Measurements from ENCODE around the gene LDLRAD3. TPM values are rescaled to one million over a fixed set of nuclear protein-coding genes. Genes with fewer than 3 reads are reported as not detected.

Gene LDLRAD3
- total and polyA plus RNA-seq, 7 experiments from 2014 or later: 0.08 to 6.9 (median 0.41) TPM; not detected in 3

DNA sequence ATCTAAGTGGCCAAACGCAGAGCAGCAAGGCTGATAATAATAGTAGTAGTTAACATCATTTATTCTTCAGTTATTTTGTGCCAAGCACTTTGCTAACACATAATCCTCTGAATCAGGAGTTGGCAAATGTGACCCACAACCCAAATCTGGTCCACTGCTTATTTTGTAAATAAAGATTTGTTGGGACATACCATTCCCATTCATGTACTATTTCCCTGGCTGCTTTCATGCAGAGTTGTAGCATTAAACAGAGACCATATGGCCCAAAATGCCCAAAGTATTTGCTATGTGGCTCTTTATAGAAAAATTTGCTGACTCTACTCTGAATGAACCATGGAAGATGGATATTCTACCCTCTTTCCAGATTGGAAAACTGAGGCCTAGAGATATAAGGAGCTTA, 295.0 kb downstream of the LDLRAD3 start:
- ChIA-PET POLR2A (no interaction called here), CTCF (interaction anchor here (1.1 kb wide), 1 partner anchor 20 kb away, joined by 3 read pairs; no protein-coding TSS in a partner anchor)
- no peaks in the 10 kb centered on the region for H3K36me3 ChIP-seq (ENCODE audit: control insufficient read depth in 2 of 3, insufficient read depth in 3 of 3, low read length in 3 of 3)
- H3K27me3 ChIP-seq (ENCODE audit: control insufficient read depth in 2 of 2, insufficient read depth in 2 of 2, low read length in 2 of 2): no peaks in the 10 kb centered on the region
- no peaks in the 10 kb centered on the region for H3K9me3 ChIP-seq (ENCODE audit: control insufficient read depth in 2 of 3, low read length in 3 of 3)
- no peaks in the 10 kb centered on the region for H3K4me1 ChIP-seq (ENCODE audit: control insufficient read depth in 2 of 2, insufficient read depth in 2 of 2, low read length in 2 of 2)
- intact Hi-C loops (cut with micrococcal nuclease): no loop called here
- no peak for ATAC-seq
- Mint-ChIP-seq H3K9me3 (no peaks in the 10 kb centered on the region), H3K4me1 (no peaks in the 10 kb centered on the region), H3K27ac (no peak overlapping the region), H3K27me3 (peaks cover 2 to 42% (median 22%) of the 10 kb centered on the region in 5 donors), H3K36me3 (no peaks in the 10 kb centered on the region), H3K4me3 (no peak overlapping the region)
- DNase-seq: no peak
- no peak overlapping the region for H3K4me3 ChIP-seq (ENCODE audit: low read length)
- no peak overlapping the region for H3K27ac ChIP-seq (ENCODE audit: low read depth, low read length)

DNA sequence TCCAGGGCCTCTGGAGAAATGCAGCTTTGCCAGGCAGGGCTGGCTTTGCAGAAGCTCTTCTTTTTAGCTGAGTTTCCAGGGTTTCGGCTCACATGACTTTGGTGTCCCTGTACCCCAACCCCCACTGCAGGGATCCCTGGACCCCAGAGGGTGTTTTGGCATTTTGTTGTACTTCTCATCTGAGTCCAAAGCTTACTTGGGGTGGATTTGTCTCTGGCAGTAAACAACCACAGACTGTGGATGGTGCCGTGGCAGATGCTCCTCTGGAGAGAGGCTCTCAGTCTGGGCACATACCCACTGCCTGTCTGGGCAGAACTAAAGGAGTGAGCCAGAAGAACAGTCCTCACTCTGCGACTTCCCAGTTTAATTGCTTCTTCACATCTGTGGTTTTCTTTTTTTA, 295.8 kb downstream of the LDLRAD3 start:
- Histone ChIP-seq H3K27me3 (ENCODE audit: control insufficient read depth in 2 of 2, insufficient read depth in 2 of 2, low read length in 2 of 2) (no peaks in the 10 kb centered on the region), H3K36me3 (ENCODE audit: control insufficient read depth in 2 of 3, insufficient read depth in 3 of 3, low read length in 3 of 3) (no peaks in the 10 kb centered on the region), H3K9me3 (ENCODE audit: control insufficient read depth in 2 of 3, low read length in 3 of 3) (no peaks in the 10 kb centered on the region), H3K4me1 (ENCODE audit: control insufficient read depth in 2 of 2, insufficient read depth in 2 of 2, low read length in 2 of 2) (no peaks in the 10 kb centered on the region), H3K4me3 (ENCODE audit: low read length) (no peak overlapping the region), H3K27ac (ENCODE audit: low read depth, low read length) (no peak overlapping the region)
- intact Hi-C loops (cut with micrococcal nuclease): no loop called here
- no peaks in the 10 kb centered on the region for H3K4me1 Mint-ChIP-seq
- peaks cover 6 to 47% (median 26%) of the 10 kb centered on the region in 5 donors for H3K27me3 Mint-ChIP-seq
- ChIA-PET POLR2A (no interaction called here), CTCF (interaction anchor here (1.1 kb wide), 1 partner anchor 19 kb away, joined by 3 read pairs; no protein-coding TSS in a partner anchor)
- no peak for DNase-seq
- H3K9me3 Mint-ChIP-seq: no peaks in the 10 kb centered on the region
- H3K4me3 Mint-ChIP-seq: no peak overlapping the region
- no peak overlapping the region for H3K27ac Mint-ChIP-seq
- no peaks in the 10 kb centered on the region for H3K36me3 Mint-ChIP-seq
- no peak for ATAC-seq

DNA sequence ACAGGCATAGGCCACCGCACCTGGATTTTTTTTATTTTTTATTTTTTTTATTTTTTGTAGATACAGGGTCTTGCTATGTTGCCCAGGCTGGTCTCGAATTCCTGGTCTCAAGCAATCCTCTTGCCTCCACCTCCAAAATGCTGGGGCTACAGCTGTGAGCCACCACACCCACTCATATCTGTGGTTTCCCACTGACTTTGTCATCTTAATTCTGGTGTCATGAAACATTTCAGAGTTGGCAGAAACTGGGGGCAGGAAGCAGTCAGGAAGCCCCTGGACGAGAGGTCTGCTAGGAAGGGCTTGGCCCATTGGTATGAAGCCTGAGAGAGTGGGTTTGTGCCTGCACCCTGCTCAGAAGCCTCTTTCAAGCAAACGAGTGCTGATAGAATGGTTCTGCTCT, 296.3 kb downstream of the LDLRAD3 start:
- no peak overlapping the region for H3K4me3 ChIP-seq (ENCODE audit: low read length)
- no peak overlapping the region for H3K27ac ChIP-seq (ENCODE audit: low read depth, low read length)
- Mint-ChIP-seq H3K4me1 (no peaks in the 10 kb centered on the region), H3K9me3 (peaks cover 0 to 3% (median 0%) of the 10 kb centered on the region in 11 donors), H3K27me3 (peaks cover 6 to 52% (median 30%) of the 10 kb centered on the region in 5 donors), H3K4me3 (no peak overlapping the region), H3K36me3 (peaks cover 0 to 4% (median 0%) of the 10 kb centered on the region in 5 donors), H3K27ac (no peak overlapping the region)
- H3K4me1 ChIP-seq (ENCODE audit: control insufficient read depth in 2 of 2, insufficient read depth in 2 of 2, low read length in 2 of 2): no peaks in the 10 kb centered on the region
- POLR2A ChIA-PET: no interaction called here
- no peaks in the 10 kb centered on the region for H3K27me3 ChIP-seq (ENCODE audit: control insufficient read depth in 2 of 2, insufficient read depth in 2 of 2, low read length in 2 of 2)
- intact Hi-C loops (cut with micrococcal nuclease): no loop called here
- DNase-seq (no peak), ATAC-seq (no peak)
- no peaks in the 10 kb centered on the region for H3K36me3 ChIP-seq (ENCODE audit: control insufficient read depth in 2 of 3, insufficient read depth in 3 of 3, low read length in 3 of 3)
- H3K9me3 ChIP-seq (ENCODE audit: control insufficient read depth in 2 of 3, low read length in 3 of 3): no peaks in the 10 kb centered on the region
- CTCF ChIA-PET: no interaction called here

DNA sequence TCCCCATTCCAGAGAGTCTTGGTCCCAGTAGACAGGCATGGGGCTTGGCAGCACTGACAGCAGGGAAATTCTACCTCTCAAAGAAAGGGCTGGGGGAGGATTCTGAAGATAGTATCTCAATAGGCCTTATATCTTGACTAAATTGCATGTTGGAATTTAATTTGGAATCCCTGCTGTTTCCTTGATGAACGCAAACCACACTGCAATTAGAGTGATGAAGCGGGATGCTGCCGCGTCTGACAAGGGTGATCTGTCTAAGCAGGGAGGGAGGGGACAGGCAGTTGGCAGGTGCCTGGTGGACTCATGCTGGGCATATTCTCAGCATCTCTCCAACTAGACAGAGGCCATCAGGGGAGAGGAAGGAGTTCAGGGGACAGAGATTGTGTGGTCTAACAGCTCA, 296.9 kb downstream of the LDLRAD3 start:
- peaks cover 6 to 55% (median 29%) of the 10 kb centered on the region in 5 donors for H3K27me3 Mint-ChIP-seq
- Histone ChIP-seq H3K27me3 (ENCODE audit: control insufficient read depth in 2 of 2, insufficient read depth in 2 of 2, low read length in 2 of 2) (no peaks in the 10 kb centered on the region), H3K4me1 (ENCODE audit: control insufficient read depth in 2 of 2, insufficient read depth in 2 of 2, low read length in 2 of 2) (no peaks in the 10 kb centered on the region), H3K4me3 (ENCODE audit: low read length) (no peak overlapping the region), H3K27ac (ENCODE audit: low read depth, low read length) (no peak overlapping the region), H3K9me3 (ENCODE audit: control insufficient read depth in 2 of 3, low read length in 3 of 3) (no peaks in the 10 kb centered on the region), H3K36me3 (ENCODE audit: control insufficient read depth in 2 of 3, insufficient read depth in 3 of 3, low read length in 3 of 3) (no peaks in the 10 kb centered on the region)
- ChIA-PET CTCF (no interaction called here), POLR2A (no interaction called here)
- H3K27ac Mint-ChIP-seq: no peak overlapping the region
- ATAC-seq: no peak
- H3K9me3 Mint-ChIP-seq: peaks cover 0 to 4% (median 0%) of the 10 kb centered on the region in 11 donors
- intact Hi-C loops (cut with micrococcal nuclease): no loop called here
- H3K36me3 Mint-ChIP-seq: peaks cover 0 to 8% (median 0%) of the 10 kb centered on the region in 5 donors
- no peaks in the 10 kb centered on the region for H3K4me1 Mint-ChIP-seq
- no peak overlapping the region for H3K4me3 Mint-ChIP-seq
- no peak for DNase-seq

DNA sequence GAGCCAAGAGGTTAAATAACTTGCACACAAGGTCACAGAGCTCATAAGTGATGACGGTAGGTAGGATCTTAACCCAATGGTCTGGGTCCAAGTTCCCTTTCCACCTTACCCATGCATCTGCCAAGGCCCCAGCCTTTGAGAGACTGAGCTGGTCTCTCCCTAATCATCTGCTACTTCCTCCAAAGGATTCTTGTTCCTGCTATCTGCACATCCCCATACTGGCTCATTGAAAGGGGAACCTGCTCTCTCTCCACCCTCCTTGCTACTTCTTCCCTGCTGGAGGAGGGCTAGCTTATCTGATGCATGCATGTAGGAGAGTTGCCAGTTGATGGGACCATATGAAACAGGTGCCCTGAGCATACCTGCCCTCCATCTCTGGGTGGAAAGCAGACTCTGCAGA, 297.6 kb downstream of the LDLRAD3 start:
- H3K27me3 ChIP-seq (ENCODE audit: control insufficient read depth in 2 of 2, insufficient read depth in 2 of 2, low read length in 2 of 2): no peaks in the 10 kb centered on the region
- no peak overlapping the region for H3K27ac ChIP-seq (ENCODE audit: low read depth, low read length)
- H3K36me3 ChIP-seq (ENCODE audit: control insufficient read depth in 2 of 3, insufficient read depth in 3 of 3, low read length in 3 of 3): no peaks in the 10 kb centered on the region
- peaks cover 0 to 8% (median 0%) of the 10 kb centered on the region in 5 donors for H3K36me3 Mint-ChIP-seq
- ATAC-seq (no peak), DNase-seq (no peak)
- H3K9me3 Mint-ChIP-seq: peaks cover 0 to 4% (median 0%) of the 10 kb centered on the region in 11 donors
- CTCF ChIA-PET: no interaction called here
- POLR2A ChIA-PET: no interaction called here
- no peak overlapping the region for H3K27ac Mint-ChIP-seq
- intact Hi-C loops (cut with micrococcal nuclease): no loop called here
- H3K27me3 Mint-ChIP-seq: peaks cover 6 to 55% (median 33%) of the 10 kb centered on the region in 5 donors
- H3K4me1 Mint-ChIP-seq: no peaks in the 10 kb centered on the region
- H3K9me3 ChIP-seq (ENCODE audit: control insufficient read depth in 2 of 3, low read length in 3 of 3): no peaks in the 10 kb centered on the region
- no peak overlapping the region for H3K4me3 Mint-ChIP-seq
- no peak overlapping the region for H3K4me3 ChIP-seq (ENCODE audit: low read length)
- H3K4me1 ChIP-seq (ENCODE audit: control insufficient read depth in 2 of 2, insufficient read depth in 2 of 2, low read length in 2 of 2): no peaks in the 10 kb centered on the region

DNA sequence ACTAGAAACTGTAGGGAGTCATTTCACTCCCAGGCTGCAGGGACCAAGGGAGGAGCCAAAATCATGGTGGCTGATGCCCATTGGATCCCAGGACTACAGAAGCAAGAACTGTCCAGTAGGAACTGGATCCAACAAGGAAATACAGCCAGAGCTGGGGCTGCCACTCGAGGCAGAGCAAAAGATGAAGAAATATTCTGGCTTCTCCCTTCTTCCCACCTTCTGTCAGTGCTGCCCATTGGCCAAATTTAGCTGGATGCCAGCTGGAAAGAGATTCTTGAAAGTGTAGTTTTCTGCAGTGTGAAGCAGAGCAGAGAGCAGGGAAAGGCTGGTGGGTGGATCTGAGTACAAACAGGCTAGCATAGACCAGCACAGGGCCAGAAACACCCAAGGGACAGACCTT, 299.8 kb downstream of the LDLRAD3 start:
- Mint-ChIP-seq H3K27me3 (peaks cover 16 to 64% (median 48%) of the 10 kb centered on the region in 5 donors), H3K27ac (no peak overlapping the region), H3K4me3 (no peak overlapping the region), H3K9me3 (peaks cover 0 to 4% (median 0%) of the 10 kb centered on the region in 11 donors), H3K36me3 (peaks cover 0 to 8% (median 0%) of the 10 kb centered on the region in 5 donors), H3K4me1 (no peaks in the 10 kb centered on the region)
- CTCF ChIA-PET: no interaction called here
- DNase-seq (no peak), ATAC-seq (no peak)
- no peaks in the 10 kb centered on the region for H3K4me1 ChIP-seq (ENCODE audit: control insufficient read depth in 2 of 2, insufficient read depth in 2 of 2, low read length in 2 of 2)
- H3K27ac ChIP-seq (ENCODE audit: low read depth, low read length): no peak overlapping the region
- H3K27me3 ChIP-seq (ENCODE audit: control insufficient read depth in 2 of 2, insufficient read depth in 2 of 2, low read length in 2 of 2): no peaks in the 10 kb centered on the region
- POLR2A ChIA-PET: no interaction called here
- H3K36me3 ChIP-seq (ENCODE audit: control insufficient read depth in 2 of 3, insufficient read depth in 3 of 3, low read length in 3 of 3): no peaks in the 10 kb centered on the region
- H3K9me3 ChIP-seq (ENCODE audit: control insufficient read depth in 2 of 3, low read length in 3 of 3): no peaks in the 10 kb centered on the region
- intact Hi-C loops (cut with micrococcal nuclease): no loop called here
- H3K4me3 ChIP-seq (ENCODE audit: low read length): no peak overlapping the region

DNA sequence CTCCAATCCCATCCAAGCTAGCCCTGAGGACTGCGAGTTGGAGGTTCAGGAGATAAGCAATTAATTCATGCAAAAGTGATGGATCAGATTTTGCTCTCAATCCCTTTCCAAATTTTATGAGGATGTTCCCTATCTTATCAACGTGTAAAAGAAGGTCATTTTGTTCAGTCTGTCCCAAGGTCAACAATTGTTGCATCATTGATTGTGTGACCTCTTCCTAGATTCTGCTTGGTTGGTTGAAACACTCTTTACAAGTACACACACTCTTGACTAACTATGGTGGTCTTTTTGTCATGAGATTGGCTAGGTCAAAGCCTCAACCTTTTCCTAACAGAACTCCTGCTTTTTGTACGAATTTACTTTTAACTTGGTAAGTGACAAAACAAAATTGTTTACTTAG, 303.6 kb downstream of the LDLRAD3 start:
- intact Hi-C loops (cut with micrococcal nuclease): no loop called here
- Histone ChIP-seq H3K4me1 (ENCODE audit: control insufficient read depth in 2 of 2, insufficient read depth in 2 of 2, low read length in 2 of 2) (no peaks in the 10 kb centered on the region), H3K27ac (ENCODE audit: low read depth, low read length) (no peak overlapping the region), H3K9me3 (ENCODE audit: control insufficient read depth in 2 of 3, low read length in 3 of 3) (no peaks in the 10 kb centered on the region), H3K36me3 (ENCODE audit: control insufficient read depth in 2 of 3, insufficient read depth in 3 of 3, low read length in 3 of 3) (no peaks in the 10 kb centered on the region), H3K4me3 (ENCODE audit: low read length) (no peak overlapping the region), H3K27me3 (ENCODE audit: control insufficient read depth in 2 of 2, insufficient read depth in 2 of 2, low read length in 2 of 2) (no peaks in the 10 kb centered on the region)
- ATAC-seq (no peak), DNase-seq (no peak)
- no peak overlapping the region for H3K4me3 Mint-ChIP-seq
- H3K36me3 Mint-ChIP-seq: peaks cover 0 to 8% (median 0%) of the 10 kb centered on the region in 5 donors
- POLR2A ChIA-PET: no interaction called here
- H3K4me1 Mint-ChIP-seq: no peaks in the 10 kb centered on the region
- H3K27me3 Mint-ChIP-seq: peaks cover 19 to 68% (median 54%) of the 10 kb centered on the region in 5 donors
- CTCF ChIA-PET: no interaction called here
- H3K27ac Mint-ChIP-seq: no peak overlapping the region
- H3K9me3 Mint-ChIP-seq: peaks cover 0 to 8% (median 1%) of the 10 kb centered on the region in 11 donors

Measured in naive thymus-derived CD4-positive, alpha-beta T cell (primary cell).